Panc1 (cell line): ENCODE measurements around the gene CDK18. TPM values are rescaled to one million over a fixed set of nuclear protein-coding genes. Genes with fewer than 3 reads are reported as not detected.

Source experiments
- ATAC-seq: fragments of 200-7000 bp; cut with Tn5 transposase; 2 replicates; pipeline ENCODE4 v1.9.1; 2020; ENCODE audit warnings: mild to moderate bottlenecking, moderate library complexity
- BruUV-seq: library from RNA; stranded (reverse); fragments of 400-500 nt; replicated peaks from 2 replicates; lab custom pipeline; 2021; lab: Mats Ljungman, UMichigan
- CTCF ChIA-PET: fragments of 300-600 bp; sonication (Branson Sonifier 250); formaldehyde crosslinking; loops from one replicate; lab custom pipeline; 2022; ENCODE audit warnings: antibody characterized with exemption; lab: Charles Lee
- POLR2A ChIA-PET: fragments of 300-600 bp; sonication (Branson Sonifier 250); formaldehyde crosslinking; loops from one replicate; lab custom pipeline; 2022; ENCODE audit warnings: antibody characterized with exemption; lab: Charles Lee
- DNase-seq: peaks from one replicate; pipeline ENCODE4 v3.0.0-alpha.2; 2010; ENCODE audit warnings: low read depth, low spot score
- H3K27ac ChIP-seq: 2 replicates; pipeline ENCODE4 v1.5.1; 2011; ENCODE audit warnings: mild to moderate bottlenecking, low read length, inconsistent platforms
- H3K27me3 ChIP-seq: fragments of 200-500 bp; sonication (Bioruptor generic); 2 replicates; pipeline ENCODE4 v1.6.0; 2014; ENCODE audit warnings: low read length, inconsistent platforms; ENCODE audit not compliant: control insufficient read depth, insufficient read depth
- H3K36me3 ChIP-seq: fragments of 200-500 bp; sonication (Bioruptor generic); 2 replicates; pipeline ENCODE4 v1.5.1; 2014; ENCODE audit warnings: inconsistent platforms, mild to moderate bottlenecking, low read length, moderate library complexity; ENCODE audit not compliant: control insufficient read depth, insufficient read depth
- H3K4me1 ChIP-seq: 2 replicates; pipeline ENCODE4 v1.5.1; 2011; ENCODE audit warnings: inconsistent platforms, mild to moderate bottlenecking, low read length, moderate library complexity; ENCODE audit not compliant: control insufficient read depth, insufficient read depth
- H3K4me3 ChIP-seq, 2 experiments: 2 replicates each; pipeline ENCODE4 v1.5.1; 2011 to 2012; ENCODE audit warnings: low read depth in 2 of 2, low read length in 2 of 2, mild to moderate bottlenecking in 2 of 2, inconsistent platforms in 1 of 2, moderate library complexity in 1 of 2
- H3K9me3 ChIP-seq: fragments of 200-500 bp; sonication (Bioruptor generic); 2 replicates; pipeline ENCODE4 v1.5.1; 2014; ENCODE audit warnings: low read depth, mild to moderate bottlenecking, inconsistent platforms, low read length, moderate library complexity; ENCODE audit not compliant: control insufficient read depth, insufficient read depth
- POLR2AphosphoS5 ChIP-seq: IDR thresholded peaks from 2 replicates; pipeline ENCODE4 v1.6.1; 2012; ENCODE audit warnings: mild to moderate bottlenecking, low read depth, low read length, moderate library complexity
- SIN3A ChIP-seq: IDR thresholded peaks from 2 replicates; pipeline ENCODE4 v1.6.1; 2012; ENCODE audit warnings: low read depth, mild to moderate bottlenecking, low read length, moderate library complexity, borderline replicate concordance; ENCODE audit not compliant: insufficient read depth
- TCF7L2 ChIP-seq: IDR thresholded peaks from 2 replicates; pipeline ENCODE4 v1.6.1; 2011; ENCODE audit warnings: mild to moderate bottlenecking, low read depth, low read length, inconsistent platforms
- in situ Hi-C: cut with HindIII; loops from 2 replicates; pipeline ENCODE4 v1.10.0; 2016; ENCODE audit warnings: low sequenced_read_pairs, low pct_unique_long_range_greater_than_20kb
- intact Hi-C: fragments of 100-400 bp; cut with micrococcal nuclease; formaldehyde crosslinking; loops from one replicate; pipeline ENCODE4 v1.10.0; 2022; ENCODE audit not compliant: unreplicated experiment
- total RNA-seq: library from RNA; stranded (reverse); gene quantifications from one replicate; pipeline ENCODE4 v1.2.1, GENCODE V29; 2021; ENCODE audit not compliant: unreplicated experiment
- TF ChIP-seq, protein P1 (sequence below): fragments of 450-650 bp; IDR thresholded peaks from 2 replicates; pipeline ENCODE4 v1.5.1; 2017; ENCODE audit warnings: mild to moderate bottlenecking
- TF ChIP-seq, protein P2 (sequence below), 2 experiments: IDR thresholded peaks; 2 replicates each; pipeline ENCODE4 v1.6.1; 2011 to 2012; ENCODE audit warnings: low read depth in 2 of 2, control low read depth in 1 of 2, low read length in 1 of 2, mild to moderate bottlenecking in 1 of 2, moderate library complexity in 1 of 2; ENCODE audit not compliant: insufficient read depth in 1 of 2

Gene CDK18
- total RNA-seq, 1 experiment from 2014 or later, result 7.0 TPM

DNA sequence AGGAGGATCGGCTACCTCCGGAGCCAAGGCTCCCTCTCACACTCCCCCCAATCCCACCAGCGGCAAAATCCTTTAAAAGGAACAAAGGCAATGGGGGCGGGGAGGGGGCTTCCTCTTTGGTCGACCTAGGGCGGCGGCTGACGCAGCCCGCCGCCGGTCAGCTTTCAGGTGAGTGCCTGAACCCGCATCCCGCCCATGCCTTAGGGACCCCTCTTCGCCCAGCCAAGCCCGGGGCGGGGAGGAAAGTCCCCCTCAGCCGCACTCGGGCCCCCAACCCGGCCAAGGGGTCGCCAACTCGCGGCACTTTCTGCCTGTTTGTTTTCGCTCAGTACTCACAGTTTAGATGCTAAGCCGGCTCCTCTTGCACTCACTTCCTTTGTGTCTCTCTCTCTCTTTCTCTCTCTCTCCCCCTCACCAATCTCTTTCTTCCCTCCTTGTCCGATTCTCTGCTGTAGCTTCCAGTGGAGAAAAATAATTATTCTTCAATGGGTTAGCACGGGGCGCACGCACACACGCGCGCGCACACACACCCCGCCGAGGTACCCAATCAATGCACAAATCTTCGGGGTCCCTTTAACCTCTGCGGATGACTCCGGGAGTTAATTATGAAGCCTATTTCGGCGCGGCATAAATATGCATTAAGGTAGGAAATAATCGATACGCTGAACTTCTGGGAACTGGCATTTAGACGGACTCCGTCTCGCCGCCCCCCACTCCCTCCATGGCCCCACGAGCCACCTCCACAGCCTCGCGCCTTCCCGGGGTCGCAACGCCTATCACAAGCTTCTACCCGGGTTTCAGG is 48.7 kb upstream of the CDK18 start, which contains the start of gene BLACAT1:
BLACAT1 (minus strand) TSS at position 465 of the 802 bp plus-strand sequence.
- no TSS peak for BruUV-seq
- no peaks in the 10 kb centered on the region for H3K9me3 ChIP-seq
- no peaks in the 10 kb centered on the region; the same call in 1 of the 2 replicates for H3K4me1 ChIP-seq
- H3K4me3 ChIP-seq, result peak within 1 kb of the TSS; percentile 32 to 44
- no peak within 1 kb of the TSS for H3K27ac ChIP-seq
- TF ChIP-seq TCF7L2 (no peak), SIN3A (no peak), POLR2AphosphoS5 (no peak)
- TF ChIP-seq, protein P1, sequence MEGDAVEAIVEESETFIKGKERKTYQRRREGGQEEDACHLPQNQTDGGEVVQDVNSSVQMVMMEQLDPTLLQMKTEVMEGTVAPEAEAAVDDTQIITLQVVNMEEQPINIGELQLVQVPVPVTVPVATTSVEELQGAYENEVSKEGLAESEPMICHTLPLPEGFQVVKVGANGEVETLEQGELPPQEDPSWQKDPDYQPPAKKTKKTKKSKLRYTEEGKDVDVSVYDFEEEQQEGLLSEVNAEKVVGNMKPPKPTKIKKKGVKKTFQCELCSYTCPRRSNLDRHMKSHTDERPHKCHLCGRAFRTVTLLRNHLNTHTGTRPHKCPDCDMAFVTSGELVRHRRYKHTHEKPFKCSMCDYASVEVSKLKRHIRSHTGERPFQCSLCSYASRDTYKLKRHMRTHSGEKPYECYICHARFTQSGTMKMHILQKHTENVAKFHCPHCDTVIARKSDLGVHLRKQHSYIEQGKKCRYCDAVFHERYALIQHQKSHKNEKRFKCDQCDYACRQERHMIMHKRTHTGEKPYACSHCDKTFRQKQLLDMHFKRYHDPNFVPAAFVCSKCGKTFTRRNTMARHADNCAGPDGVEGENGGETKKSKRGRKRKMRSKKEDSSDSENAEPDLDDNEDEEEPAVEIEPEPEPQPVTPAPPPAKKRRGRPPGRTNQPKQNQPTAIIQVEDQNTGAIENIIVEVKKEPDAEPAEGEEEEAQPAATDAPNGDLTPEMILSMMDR, result no peak
- TF ChIP-seq, protein P2, sequence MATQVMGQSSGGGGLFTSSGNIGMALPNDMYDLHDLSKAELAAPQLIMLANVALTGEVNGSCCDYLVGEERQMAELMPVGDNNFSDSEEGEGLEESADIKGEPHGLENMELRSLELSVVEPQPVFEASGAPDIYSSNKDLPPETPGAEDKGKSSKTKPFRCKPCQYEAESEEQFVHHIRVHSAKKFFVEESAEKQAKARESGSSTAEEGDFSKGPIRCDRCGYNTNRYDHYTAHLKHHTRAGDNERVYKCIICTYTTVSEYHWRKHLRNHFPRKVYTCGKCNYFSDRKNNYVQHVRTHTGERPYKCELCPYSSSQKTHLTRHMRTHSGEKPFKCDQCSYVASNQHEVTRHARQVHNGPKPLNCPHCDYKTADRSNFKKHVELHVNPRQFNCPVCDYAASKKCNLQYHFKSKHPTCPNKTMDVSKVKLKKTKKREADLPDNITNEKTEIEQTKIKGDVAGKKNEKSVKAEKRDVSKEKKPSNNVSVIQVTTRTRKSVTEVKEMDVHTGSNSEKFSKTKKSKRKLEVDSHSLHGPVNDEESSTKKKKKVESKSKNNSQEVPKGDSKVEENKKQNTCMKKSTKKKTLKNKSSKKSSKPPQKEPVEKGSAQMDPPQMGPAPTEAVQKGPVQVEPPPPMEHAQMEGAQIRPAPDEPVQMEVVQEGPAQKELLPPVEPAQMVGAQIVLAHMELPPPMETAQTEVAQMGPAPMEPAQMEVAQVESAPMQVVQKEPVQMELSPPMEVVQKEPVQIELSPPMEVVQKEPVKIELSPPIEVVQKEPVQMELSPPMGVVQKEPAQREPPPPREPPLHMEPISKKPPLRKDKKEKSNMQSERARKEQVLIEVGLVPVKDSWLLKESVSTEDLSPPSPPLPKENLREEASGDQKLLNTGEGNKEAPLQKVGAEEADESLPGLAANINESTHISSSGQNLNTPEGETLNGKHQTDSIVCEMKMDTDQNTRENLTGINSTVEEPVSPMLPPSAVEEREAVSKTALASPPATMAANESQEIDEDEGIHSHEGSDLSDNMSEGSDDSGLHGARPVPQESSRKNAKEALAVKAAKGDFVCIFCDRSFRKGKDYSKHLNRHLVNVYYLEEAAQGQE (IDR thresholded peaks at IDR 0.05; ENCODE audit: insufficient read depth in 1 of 2, low read depth in 2 of 2, low read length in 1 of 2), result no peak
- no peak for DNase-seq
- ATAC-seq, result peak; percentile 3; the same call in 1 of the 2 replicates
- intact Hi-C loops (no loop called here), in situ Hi-C loops (no loop called here)
- no peaks in the 10 kb centered on the region for H3K36me3 ChIP-seq
- ChIA-PET POLR2A (no interaction called here), CTCF (interaction anchor here (0.7 to 1.3 kb wide), 2 partner anchors 17 to 130 kb away, joined by 7 to 11 read pairs; no protein-coding TSS in a partner anchor)
- peaks cover 31% of the 10 kb centered on the region for H3K27me3 ChIP-seq

DNA sequence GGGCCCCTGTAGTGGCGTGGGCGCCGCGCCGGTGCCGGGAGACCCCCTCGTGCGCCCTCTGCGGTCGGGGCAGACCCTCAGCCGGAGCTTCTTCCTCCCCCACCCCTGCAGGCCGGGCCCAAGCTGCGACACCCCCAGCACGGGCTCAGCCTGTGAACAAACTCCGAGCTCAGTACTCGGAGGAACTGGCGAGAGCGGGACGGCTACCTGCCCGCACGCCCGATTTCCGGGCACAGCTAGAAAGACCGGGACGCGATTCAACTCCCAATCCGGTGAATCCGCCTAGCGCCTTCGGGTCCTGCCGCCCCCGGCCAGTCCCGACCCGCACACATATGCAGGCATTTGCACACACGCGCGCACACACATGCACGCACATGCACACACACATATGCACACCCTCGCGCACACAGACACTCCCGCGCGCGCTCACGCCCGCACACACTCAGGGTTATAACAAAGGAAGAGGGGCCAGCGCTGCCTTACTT is 48.0 kb upstream of the CDK18 start:
- H3K4me1 ChIP-seq, result no peaks in the 10 kb centered on the region; the same call in 1 of the 2 replicates
- intact Hi-C loops (no loop called here), in situ Hi-C loops (no loop called here)
- peak overlapping the region; percentile 32 to 44 for H3K4me3 ChIP-seq
- ChIA-PET CTCF (interaction anchor here (0.6 to 0.7 kb wide), 2 partner anchors 17 to 27 kb away, joined by 8 to 11 read pairs; no protein-coding TSS in a partner anchor), POLR2A (interaction anchor here (0.7 to 1.7 kb wide), 2 partner anchors 8 to 39 kb away, joined by 4 to 7 read pairs; no protein-coding TSS in a partner anchor)
- no peaks in the 10 kb centered on the region for H3K9me3 ChIP-seq
- BruUV-seq, result no TSS peak
- TF ChIP-seq TCF7L2 (no peak), SIN3A (no peak)
- TF ChIP-seq, protein P2 (IDR thresholded peaks at IDR 0.05; ENCODE audit: insufficient read depth in 1 of 2, low read depth in 2 of 2, low read length in 1 of 2), result 0 out of 4 replicates have a peak, but pooled peaks of 1 of the 2 experiments have one; percentile 32
- TF ChIP-seq, protein P1, result no peak
- H3K27me3 ChIP-seq, result peaks cover 31% of the 10 kb centered on the region
- DNase-seq, result no peak
- peak; percentile 68 for ATAC-seq
- H3K36me3 ChIP-seq, result no peaks in the 10 kb centered on the region
- H3K27ac ChIP-seq, result no peak overlapping the region
